Measurements from ENCODE around the gene ZFYVE9.

The ZFYVE9 gene

GRCh38 chr1:52337439-52337838 lies 195.6 kb downstream of the ZFYVE9 start (continued):
- no peak for TF ChIP-seq CREB5 (CRISPR knock-in tag; IDR thresholded peaks at IDR 0.05; ENCODE audit: low read depth)
- TF ChIP-seq ZNF565 (CRISPR knock-in tag; conservative IDR thresholded peaks at IDR 0.05; ENCODE audit: low read depth): no peak
- TF ChIP-seq ZC3H10 (CRISPR knock-in tag; IDR thresholded peaks at IDR 0.05): no peak
- TF ChIP-seq ISL1 (CRISPR knock-in tag; IDR thresholded peaks at IDR 0.05): no peak
- TF ChIP-seq OSR1 (CRISPR knock-in tag; IDR thresholded peaks at IDR 0.05): no peak
- no peak for TF ChIP-seq PPARA (CRISPR knock-in tag; IDR thresholded peaks at IDR 0.05; ENCODE audit: borderline replicate concordance)
- no peak for TF ChIP-seq TOX (CRISPR knock-in tag; IDR thresholded peaks at IDR 0.05; ENCODE audit: borderline replicate concordance)
- TF ChIP-seq BACH2 (CRISPR knock-in tag; IDR thresholded peaks at IDR 0.05; ENCODE audit: borderline replicate concordance): no peak

- no peak for ATAC-seq
- TF ChIP-seq CREB5 (CRISPR knock-in tag; IDR thresholded peaks at IDR 0.05; ENCODE audit: low read depth) (no peak), ESRRG (CRISPR knock-in tag; IDR thresholded peaks at IDR 0.05) (no peak)
Observed at GRCh38 chr1:52341655-52342260, 199.9 kb downstream of the ZFYVE9 start.

- no peak for ATAC-seq
- TF ChIP-seq ESRRG (CRISPR knock-in tag; IDR thresholded peaks at IDR 0.05) (no peak), ZFP3 (CRISPR knock-in tag; IDR thresholded peaks at IDR 0.05) (no peak), ZNF8 (CRISPR knock-in tag; IDR thresholded peaks at IDR 0.05) (no peak), TCF4 (CRISPR knock-in tag; IDR thresholded peaks at IDR 0.05; ENCODE audit: borderline replicate concordance) (no peak), SNAI2 (CRISPR knock-in tag; IDR thresholded peaks at IDR 0.05) (no peak), ZC3H10 (CRISPR knock-in tag; IDR thresholded peaks at IDR 0.05) (no peak), GLIS3 (CRISPR knock-in tag; IDR thresholded peaks at IDR 0.05) (no peak), RARB (CRISPR knock-in tag; IDR thresholded peaks at IDR 0.05) (no peak), PPARA (CRISPR knock-in tag; IDR thresholded peaks at IDR 0.05; ENCODE audit: borderline replicate concordance) (no peak), ISL1 (CRISPR knock-in tag; IDR thresholded peaks at IDR 0.05) (no peak), POU6F1 (CRISPR knock-in tag; IDR thresholded peaks at IDR 0.05; ENCODE audit: borderline replicate concordance, low read depth) (no peak), ZFP30 (CRISPR knock-in tag; IDR thresholded peaks at IDR 0.05) (no peak)
Observed at GRCh38 chr1:52343979-52344378, 202.1 kb downstream of the ZFYVE9 start.

GRCh38 chr1:52345252-52345651 lies 203.4 kb downstream of the ZFYVE9 start:
- no peak for TF ChIP-seq CREB5 (CRISPR knock-in tag; IDR thresholded peaks at IDR 0.05; ENCODE audit: low read depth)
- no peak for TF ChIP-seq TCF4 (CRISPR knock-in tag; IDR thresholded peaks at IDR 0.05; ENCODE audit: borderline replicate concordance)
- TF ChIP-seq POU6F1 (CRISPR knock-in tag; IDR thresholded peaks at IDR 0.05; ENCODE audit: borderline replicate concordance, low read depth): no peak
- no peak for TF ChIP-seq PATZ1 (CRISPR knock-in tag; IDR thresholded peaks at IDR 0.05; ENCODE audit: borderline replicate concordance)
- no peak for TF ChIP-seq TOX (CRISPR knock-in tag; IDR thresholded peaks at IDR 0.05; ENCODE audit: borderline replicate concordance)
- TF ChIP-seq CSDC2 (CRISPR knock-in tag; IDR thresholded peaks at IDR 0.05): no peak
- TF ChIP-seq BACH2 (CRISPR knock-in tag; IDR thresholded peaks at IDR 0.05; ENCODE audit: borderline replicate concordance): no peak
- TF ChIP-seq OSR1 (CRISPR knock-in tag; IDR thresholded peaks at IDR 0.05): no peak
- ATAC-seq: no peak
